Measurements from ENCODE around the gene VAMP1.

- TF ChIP-seq CEBPB (IDR thresholded peaks at IDR 0.05; ENCODE audit: low read depth, low read length) (no peak), CTCF (IDR thresholded peaks at IDR 0.05; ENCODE audit: control extremely low read depth in 1 of 3, insufficient read depth in 1 of 3, low read depth in 1 of 3, low read length in 3 of 3) (no peak), RNF2 (IDR thresholded peaks at IDR 0.05; ENCODE audit: borderline replicate concordance, low read depth, low read length, missing control alignments, poor library complexity, severe bottlenecking) (no peak), EZH2 (IDR thresholded peaks at IDR 0.05; ENCODE audit: low read depth, low read length, severe bottlenecking) (no peak), TCF12 (IDR thresholded peaks at IDR 0.05; ENCODE audit: low read depth, low read length) (no peak), POLR2A (IDR thresholded peaks at IDR 0.05; ENCODE audit: control extremely low read depth in 1 of 2, low read depth in 2 of 2, low read length in 2 of 2) (no peak)
These were observed 45.6 kb downstream of the VAMP1 start for GRCh38 chr12:6424866-6425265.

Measured in H1 (cell line).